Stomach (tissue), 9 donors: ENCODE measurements around the gene SEC14L2. TPM values are rescaled to one million over a fixed set of nuclear protein-coding genes. Genes with fewer than 3 reads are reported as not detected.

Experiments used
- DNase-seq, 2 donors: peaks; one replicate each; pipeline versions ENCODE4 v3.0.0 to v3.0.0-alpha.2; 2013 to 2019
- H3K27ac ChIP-seq, 5 donors: fragments of 200-600 bp in 4 of 5; sonication (generic) in 4 of 5; one replicate each; pipeline ENCODE4 v1.5.1; 2013 to 2019; ENCODE audit warnings: mild to moderate bottlenecking in 1 of 5, moderate library complexity in 1 of 5
- H3K27me3 ChIP-seq, 3 donors: fragments of 200-600 bp; sonication (generic); one replicate each; pipeline ENCODE4 v1.5.1; 2017 to 2019; ENCODE audit warnings: mixed run types in 1 of 3
- H3K36me3 ChIP-seq, 4 donors: fragments of 200-600 bp; sonication (generic); 1 replicate in 3 of 4; 2 replicates in 1 of 4; pipeline ENCODE4 v1.5.1; 2016 to 2019
- H3K4me1 ChIP-seq, 4 donors: fragments of 200-600 bp; sonication (generic); one replicate each; pipeline ENCODE4 v1.5.1; 2016 to 2019
- H3K4me3 ChIP-seq, 4 donors: fragments of 200-600 bp; sonication (generic) in 3 of 4; one replicate each; pipeline ENCODE4 v1.5.1; 2016 to 2019; ENCODE audit warnings: mild to moderate bottlenecking in 1 of 4
- H3K9me3 ChIP-seq, 4 donors: fragments of 200-600 bp; sonication (generic); one replicate each; pipeline ENCODE4 v1.5.1; 2016 to 2019
- CTCF ChIP-seq, 7 experiments: fragments of 450-650 bp in 4 of 7; fragments of 200-600 bp in 3 of 7; sonication (generic) in 3 of 7; IDR thresholded peaks; one replicate each; pipeline ENCODE4 v1.5.1; 2016 to 2019; ENCODE audit warnings: antibody characterized with exemption in 7 of 7, control low read depth in 2 of 7, mild to moderate bottlenecking in 1 of 7
- EP300 ChIP-seq: sonication (generic); formaldehyde crosslinking; IDR thresholded peaks from one replicate; pipeline ENCODE4 v1.6.1; 2017; ENCODE audit warnings: antibody characterized with exemption
- POLR2A ChIP-seq, 4 donors: fragments of 450-650 bp; IDR thresholded peaks; one replicate each; pipeline ENCODE4 v1.6.1; 2016; ENCODE audit warnings: antibody characterized with exemption in 4 of 4, control low read depth in 2 of 4, mild to moderate bottlenecking in 1 of 4, moderate library complexity in 1 of 4
- POLR2AphosphoS5 ChIP-seq, 3 donors: sonication (generic); formaldehyde crosslinking; IDR thresholded peaks; one replicate each; pipeline ENCODE4 v1.6.1; 2016; ENCODE audit warnings: antibody characterized with exemption in 3 of 3
- WGBS, 5 donors: extraction: QIAGEN DNeasy Blood & Tissue Kit in 3 of 5; methylation state at CpG; one replicate each; pipeline versions ENCODE4 v1.1.5 to v1.1.7; 2013 to 2018; 5-methylcytosine and 5-hydroxymethylcytosine counted together
- intact Hi-C: fragments of 100-400 bp; cut with DNase I; formaldehyde crosslinking; loops from one replicate; pipeline ENCODE4 v1.15.1; 2023; ENCODE audit warnings: low total_unique reads
- polyA plus RNA-seq, 3 donors: library from polyadenylated mRNA; stranded (reverse); fragments of 200-250 nt; gene quantifications; one replicate each; pipeline ENCODE4 v1.2.3, GENCODE V29; 2013
- total RNA-seq, 5 donors: library from RNA; depleted of rRNA; stranded (reverse); fragments of >200 nt; gene quantifications; one replicate each; pipeline versions ENCODE4 v1.1.0 to v1.2.3, GENCODE V29; 2014 to 2016
- donor health status: healthy with polysubstance abuse.
- donor health status: Bipolar disorder and iron deficiency.
- donor health status: healthy.

The SEC14L2 gene
- total and polyA plus RNA-seq, 8 donors = 4.1 to 19.4 (median 10.1) TPM; not detected in 2

DNA sequence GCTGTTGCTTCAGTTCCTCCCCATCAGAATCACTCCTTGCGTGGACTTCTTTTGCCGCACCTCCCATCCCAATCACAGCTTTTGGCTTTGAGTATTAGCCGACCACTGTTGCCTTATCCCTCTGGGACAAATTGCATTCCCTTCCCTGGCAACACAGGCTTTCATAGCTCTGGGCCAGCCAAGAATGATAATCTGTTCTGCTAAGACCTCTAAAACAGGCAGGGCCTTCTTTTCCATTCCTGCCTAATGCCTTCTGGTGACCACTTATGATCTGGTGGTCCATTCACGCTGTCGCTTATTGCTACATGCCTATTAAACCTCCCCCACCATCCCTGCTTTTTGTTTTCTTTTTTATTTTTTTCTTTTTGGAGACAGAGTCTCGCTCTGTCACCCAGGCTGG lies 9.6 kb downstream of the SEC14L2 start:
- peaks cover 4 to 68% (median 58%) of the 10 kb centered on the region in 4 donors for H3K36me3 ChIP-seq
- intact Hi-C loops = no loop called here
- no peak for DNase-seq

DNA sequence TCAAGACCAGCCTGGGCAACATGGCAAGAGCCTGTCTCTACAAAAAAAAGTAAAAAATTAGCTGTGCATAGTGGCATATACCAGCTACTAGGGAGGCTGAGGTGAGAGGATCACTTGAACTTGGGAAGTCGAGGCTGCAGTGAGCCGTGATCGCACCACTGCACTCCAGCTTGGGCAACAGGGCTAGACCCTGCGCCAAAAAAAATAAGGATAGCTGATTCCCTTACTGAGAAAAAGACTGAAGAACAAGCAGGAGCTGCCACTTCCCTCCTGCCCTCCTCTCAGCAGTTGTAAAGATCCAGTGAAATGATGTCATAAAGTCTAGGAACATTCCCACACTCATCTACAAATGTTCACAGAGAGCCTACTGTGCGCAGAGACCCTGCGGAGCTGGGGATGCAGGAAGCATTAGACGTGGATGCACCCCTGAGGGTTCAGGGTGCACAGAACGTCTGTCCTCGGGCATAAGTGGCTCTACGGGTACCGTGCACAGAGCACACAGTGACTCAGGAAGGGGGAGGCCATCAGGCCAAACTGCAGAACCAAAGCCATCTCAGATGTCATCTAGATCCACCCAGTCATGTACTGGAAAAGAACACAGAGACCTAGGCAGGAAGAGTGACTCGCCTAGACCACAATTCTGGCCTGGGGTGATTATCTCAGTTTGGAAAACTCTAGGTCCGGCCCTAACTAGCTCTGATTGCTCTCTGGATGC lies 11.7 kb downstream of the SEC14L2 start:
- Histone ChIP-seq H3K36me3 (peaks cover 4 to 83% (median 72%) of the 10 kb centered on the region in 4 donors), H3K27ac (no peak overlapping the region), H3K27me3 (no peaks in the 10 kb centered on the region), H3K9me3 (no peaks in the 10 kb centered on the region), H3K4me1 (no peaks in the 10 kb centered on the region), H3K4me3 (no peak overlapping the region)
- no peak for TF ChIP-seq POLR2A (IDR thresholded peaks at IDR 0.05)
- no peak for TF ChIP-seq POLR2AphosphoS5 (IDR thresholded peaks at IDR 0.05)
- TF ChIP-seq CTCF (IDR thresholded peaks at IDR 0.05) = no peak
- TF ChIP-seq EP300 = no peak
- intact Hi-C loops = no loop called here
- WGBS, 5 donors = 79 to 90% (median 86%) methylated on average over 13 of the region's 13 CpGs
- DNase-seq = no peak

More for the DNA sequence above, 9.6 kb downstream of the SEC14L2 start:
- TF ChIP-seq POLR2AphosphoS5 (IDR thresholded peaks at IDR 0.05) (no peak), POLR2A (IDR thresholded peaks at IDR 0.05) (no peak), EP300 (no peak), CTCF (IDR thresholded peaks at IDR 0.05) (no peak)
- H3K4me3 ChIP-seq = no peak overlapping the region
- no peak overlapping the region for H3K27ac ChIP-seq
- no peaks in the 10 kb centered on the region for H3K27me3 ChIP-seq
- 79 to 95% (median 94%) methylated on average over 6 of the region's 6 CpGs for WGBS, 5 donors
- H3K9me3 ChIP-seq = no peaks in the 10 kb centered on the region
- peaks cover 0 to 8% (median 0%) of the 10 kb centered on the region in 4 donors for H3K4me1 ChIP-seq

DNA sequence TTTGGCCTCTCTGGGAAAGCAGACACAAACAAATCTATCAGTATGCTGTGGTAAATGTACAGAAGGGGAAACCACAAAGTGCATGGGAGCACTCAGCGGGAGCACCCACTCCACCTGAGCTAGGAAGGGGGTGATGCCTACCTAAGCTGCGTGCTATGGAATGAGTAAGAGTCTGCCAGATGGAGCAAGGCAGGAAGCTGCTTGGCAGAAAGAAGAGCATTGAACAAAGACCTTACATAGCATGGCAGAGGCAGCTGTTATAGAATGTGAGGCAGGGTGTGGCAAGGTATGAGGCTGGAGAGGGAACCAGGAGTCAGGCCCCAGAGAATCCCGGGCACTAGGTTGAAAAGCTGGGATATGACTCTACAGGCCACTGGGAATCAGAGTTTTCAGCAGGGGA lies 15.0 kb downstream of the SEC14L2 start:
- H3K27ac ChIP-seq = no peak overlapping the region
- TF ChIP-seq POLR2AphosphoS5 (IDR thresholded peaks at IDR 0.05) = no peak
- no peak for TF ChIP-seq CTCF (IDR thresholded peaks at IDR 0.05)
- TF ChIP-seq EP300 = no peak
- no peak for TF ChIP-seq POLR2A (IDR thresholded peaks at IDR 0.05)
- H3K4me1 ChIP-seq = peaks cover 3 to 12% (median 8%) of the 10 kb centered on the region in 4 donors
- H3K9me3 ChIP-seq = no peaks in the 10 kb centered on the region
- H3K27me3 ChIP-seq = no peaks in the 10 kb centered on the region
- WGBS, 5 donors = 75 to 83% (median 79%) methylated on average over 3 of the region's 3 CpGs
- H3K4me3 ChIP-seq = no peak overlapping the region
- no peak for DNase-seq
- H3K36me3 ChIP-seq = peaks cover 14 to 98% (median 90%) of the 10 kb centered on the region in 4 donors
- intact Hi-C loops = no loop called here

DNA sequence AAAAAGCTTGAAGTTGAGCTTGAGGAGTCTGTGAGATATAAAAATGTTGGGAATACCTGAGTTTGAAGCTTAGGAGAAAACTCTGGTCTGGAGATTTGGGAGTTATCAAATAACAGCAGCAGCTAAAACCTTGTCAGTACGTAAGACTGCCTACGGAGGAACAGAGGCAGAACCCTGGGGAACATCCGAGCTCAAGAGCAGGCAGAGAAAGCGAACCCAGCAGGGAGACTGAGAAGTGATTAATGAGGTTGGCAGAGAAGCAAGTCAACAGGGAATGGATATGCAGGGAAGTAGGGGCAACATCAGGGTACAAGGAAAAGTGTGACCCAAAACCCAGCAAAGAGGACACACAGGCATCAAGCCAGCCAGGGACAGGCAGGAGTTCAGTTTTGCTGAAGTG lies 16.2 kb downstream of the SEC14L2 start:
- no peaks in the 10 kb centered on the region for H3K27me3 ChIP-seq
- H3K4me3 ChIP-seq = no peak overlapping the region
- DNase-seq = no peak
- TF ChIP-seq POLR2AphosphoS5 (IDR thresholded peaks at IDR 0.05) = no peak
- TF ChIP-seq POLR2A (IDR thresholded peaks at IDR 0.05) = no peak
- H3K36me3 ChIP-seq = peaks cover 14 to 98% (median 90%) of the 10 kb centered on the region in 4 donors
- WGBS, 5 donors = 86 to 93% (median 90%) methylated on average over 4 of the region's 4 CpGs
- intact Hi-C loops = no loop called here
- H3K4me1 ChIP-seq = peaks cover 9 to 24% (median 18%) of the 10 kb centered on the region in 4 donors
- H3K27ac ChIP-seq = no peak overlapping the region
- no peaks in the 10 kb centered on the region for H3K9me3 ChIP-seq
